Peyer's patch (tissue), 4 donors: ENCODE data around the gene ZBTB7B. TPM values are rescaled to one million over a fixed set of nuclear protein-coding genes. Genes with fewer than 3 reads are reported as not detected.
A peak's percentile ranks its signal among the peaks of the same experiment; 100 is the strongest.

Experiments
- DNase-seq, 3 donors: peaks; one replicate each; pipeline ENCODE4 v3.0.0-alpha.2; 2017 to 2019
- H3K27ac ChIP-seq, 4 donors: fragments of 200-600 bp; sonication (generic); one replicate each; pipeline ENCODE4 v1.5.1; 2016 to 2019
- H3K27me3 ChIP-seq, 2 donors: fragments of 200-600 bp; sonication (generic); one replicate each; pipeline ENCODE4 v1.5.1; 2019
- H3K36me3 ChIP-seq, 3 donors: fragments of 200-600 bp; sonication (generic); one replicate each; pipeline ENCODE4 v1.5.1; 2016 to 2019
- H3K4me1 ChIP-seq, 4 donors: fragments of 200-600 bp; sonication (generic); one replicate each; pipeline ENCODE4 v1.5.1; 2016 to 2019
- H3K4me3 ChIP-seq, 4 donors: fragments of 200-600 bp; sonication (generic); 1 replicate in 3 of 4; 2 replicates in 1 of 4; pipeline ENCODE4 v1.5.1; 2016 to 2019; ENCODE audit warnings: mild to moderate bottlenecking in 1 of 4
- H3K9me3 ChIP-seq, 4 donors: fragments of 200-600 bp; sonication (generic); one replicate each; pipeline ENCODE4 v1.5.1; 2016 to 2019; ENCODE audit warnings: mild to moderate bottlenecking in 1 of 4
- CTCF ChIP-seq, 6 experiments: fragments of 450-650 bp in 4 of 6; fragments of 200-600 bp in 2 of 6; sonication (generic) in 1 of 6; IDR thresholded peaks; one replicate each; pipeline ENCODE4 v1.5.1; 2017 to 2019; ENCODE audit warnings: antibody characterized with exemption in 6 of 6, mild to moderate bottlenecking in 3 of 6, moderate library complexity in 1 of 6
- POLR2A ChIP-seq, 2 donors: fragments of 450-650 bp; IDR thresholded peaks; one replicate each; pipeline ENCODE4 v1.5.1; 2017; ENCODE audit warnings: antibody characterized with exemption in 2 of 2, mild to moderate bottlenecking in 2 of 2, moderate library complexity in 2 of 2
- total RNA-seq, 4 donors: library from RNA; depleted of rRNA; stranded (reverse); fragments of >200 nt; gene quantifications; one replicate each; pipeline ENCODE4 v1.1.0, GENCODE V29; 2016

Gene ZBTB7B
- total RNA-seq, 4 donors from 2014 or later = 35.5 to 412 (median 346) TPM

GRCh38 chr1:155062151-155062686 is 59.6 kb downstream of the ZBTB7B start:
- TF ChIP-seq POLR2A (IDR thresholded peaks at IDR 0.05) (no peak), CTCF (IDR thresholded peaks at IDR 0.05) (no peak)
- peaks cover 0 to 35% (median 19%) of the 10 kb centered on the region in 4 donors for H3K4me1 ChIP-seq
- H3K9me3 ChIP-seq = peaks cover 0 to 4% (median 0%) of the 10 kb centered on the region in 4 donors
- H3K27ac ChIP-seq = peak overlapping the region in 3 of 4 donors; percentile 87 to 94 (median 90)
- H3K4me3 ChIP-seq = peak overlapping the region in 3 of 4 donors; percentile 60 to 83 (median 81)
- H3K27me3 ChIP-seq = no peaks in the 10 kb centered on the region
- DNase-seq = peak in 2 of 3 donors; percentile 20 to 59
- peaks cover 0 to 41% (median 0%) of the 10 kb centered on the region in 3 donors for H3K36me3 ChIP-seq

GRCh38 chr1:155062702-155063411 is 60.3 kb downstream of the ZBTB7B start:
- no peaks in the 10 kb centered on the region for H3K27me3 ChIP-seq
- H3K4me1 ChIP-seq = peaks cover 0 to 35% (median 19%) of the 10 kb centered on the region in 4 donors
- peaks cover 0 to 41% (median 0%) of the 10 kb centered on the region in 3 donors for H3K36me3 ChIP-seq
- H3K4me3 ChIP-seq = peak overlapping the region; percentile 47 to 83 (median 70)
- peak; percentile 76 to 88 (median 88) for DNase-seq
- H3K9me3 ChIP-seq = peaks cover 0 to 4% (median 0%) of the 10 kb centered on the region in 4 donors
- TF ChIP-seq POLR2A (IDR thresholded peaks at IDR 0.05) (peak in 1 of 2 donors; percentile 25), CTCF (IDR thresholded peaks at IDR 0.05) (peak; percentile 79 to 87 (median 84))
- H3K27ac ChIP-seq = peak overlapping the region; percentile 63 to 94 (median 88)

- H3K4me1 ChIP-seq = peaks cover 0 to 35% (median 19%) of the 10 kb centered on the region in 4 donors
- peak; percentile 89 to 95 (median 91) for DNase-seq
- TF ChIP-seq POLR2A (IDR thresholded peaks at IDR 0.05) (peak; percentile 80 to 92), CTCF (IDR thresholded peaks at IDR 0.05) (no peak)
- H3K36me3 ChIP-seq = peaks cover 0 to 38% (median 0%) of the 10 kb centered on the region in 3 donors
- H3K9me3 ChIP-seq = peaks cover 0 to 4% (median 0%) of the 10 kb centered on the region in 4 donors
- H3K4me3 ChIP-seq = peak within 1 kb of the TSS; percentile 47 to 83 (median 70)
- no peaks in the 10 kb centered on the region for H3K27me3 ChIP-seq
- peak within 1 kb of the TSS; percentile 63 to 94 (median 88) for H3K27ac ChIP-seq
Measured at GRCh38 chr1:155063550-155064110, 61.0 kb downstream of the ZBTB7B start, which contains the start of gene EFNA4. EFNA4 (plus strand) TSS chr1:155063740; CDS start chr1:155063824, 84 bp downstream.

- TF ChIP-seq CTCF (IDR thresholded peaks at IDR 0.05) (no peak), POLR2A (IDR thresholded peaks at IDR 0.05) (no peak)
- H3K9me3 ChIP-seq = peaks cover 0 to 4% (median 0%) of the 10 kb centered on the region in 4 donors
- H3K4me3 ChIP-seq = peak overlapping the region; percentile 47 to 83 (median 70)
- DNase-seq = no peak
- no peaks in the 10 kb centered on the region for H3K27me3 ChIP-seq
- peak overlapping the region; percentile 63 to 94 (median 88) for H3K27ac ChIP-seq
- H3K36me3 ChIP-seq = peaks cover 0 to 38% (median 0%) of the 10 kb centered on the region in 3 donors
- H3K4me1 ChIP-seq = peaks cover 0 to 35% (median 19%) of the 10 kb centered on the region in 4 donors
Measured at GRCh38 chr1:155064111-155064831, 61.7 kb downstream of the ZBTB7B start.
